ENCODE results near the gene SALL4.

SALL4 gene

GRCh38 chr20:51812861-51813260 is 10.5 kb upstream of the SALL4 start:
- TF ChIP-seq YY1 (IDR thresholded peaks at IDR 0.05; ENCODE audit: insufficient read depth, insufficient read length), result no peak
- TF ChIP-seq ZNF274 (IDR thresholded peaks at IDR 0.05; ENCODE audit: low read depth, low read length), result no peak
- TF ChIP-seq SUZ12 (IDR thresholded peaks at IDR 0.05; ENCODE audit: extremely low read depth, insufficient read depth, insufficient read length), result no peak
- Histone ChIP-seq H3K9ac (ENCODE audit: insufficient read length, low read depth) (no peak overlapping the region), H3K36me3 (ENCODE audit: insufficient read depth, insufficient read length, low read length) (no peaks in the 10 kb centered on the region), H3K9me3 (ENCODE audit: insufficient read depth, low read length) (no peaks in the 10 kb centered on the region), H3K4me3 (ENCODE audit: insufficient read length, low read depth) (no peak overlapping the region), H3K4me1 (ENCODE audit: insufficient read depth, insufficient read length) (peaks cover 4% of the 10 kb centered on the region), H3K27me3 (ENCODE audit: insufficient read depth, insufficient read length) (peaks cover 4% of the 10 kb centered on the region)
- DNase-seq (ENCODE audit: low read depth, low spot score), result no peak

DNA sequence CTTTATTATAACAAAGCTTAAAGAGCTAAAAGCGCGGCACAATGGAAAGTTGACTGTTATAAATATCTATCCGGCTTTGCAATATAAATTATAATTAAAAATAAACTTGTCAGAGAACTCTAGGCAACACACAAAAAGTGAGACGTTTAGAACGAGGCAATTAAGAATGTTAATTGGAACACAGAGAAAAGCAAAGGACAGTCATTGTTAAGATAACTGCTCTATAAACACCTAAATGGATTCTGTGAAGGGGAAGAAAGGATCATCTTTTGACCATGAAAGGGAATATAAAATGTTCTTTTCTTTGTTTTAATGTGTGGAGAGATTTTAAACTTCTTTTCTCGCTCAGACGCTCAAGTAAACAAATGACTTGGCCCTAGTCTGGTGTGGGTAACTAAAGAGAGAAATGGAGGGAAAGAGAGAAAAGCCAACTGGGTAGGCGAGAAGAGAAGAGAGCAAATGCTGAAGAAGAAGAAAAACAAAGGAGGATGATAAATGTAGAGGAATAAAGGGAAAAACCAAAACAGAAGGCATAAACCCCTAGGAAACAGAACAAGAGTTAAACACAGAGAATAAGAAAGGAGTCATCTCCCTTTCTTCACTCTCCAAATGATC is 9.3 kb upstream of the SALL4 start:
- H3K9me3 ChIP-seq (ENCODE audit: insufficient read depth, low read length), result no peaks in the 10 kb centered on the region
- no peak overlapping the region for H3K9ac ChIP-seq (ENCODE audit: insufficient read length, low read depth)
- H3K27me3 ChIP-seq (ENCODE audit: insufficient read depth, insufficient read length), result peaks cover 4% of the 10 kb centered on the region
- peaks cover 4% of the 10 kb centered on the region for H3K4me1 ChIP-seq (ENCODE audit: insufficient read depth, insufficient read length)
- no peak for DNase-seq (ENCODE audit: low read depth, low spot score)
- TF ChIP-seq ZNF274 (IDR thresholded peaks at IDR 0.05; ENCODE audit: low read depth, low read length) (no peak), SUZ12 (IDR thresholded peaks at IDR 0.05; ENCODE audit: extremely low read depth, insufficient read depth, insufficient read length) (no peak), YY1 (IDR thresholded peaks at IDR 0.05; ENCODE audit: insufficient read depth, insufficient read length) (no peak)
- no peaks in the 10 kb centered on the region for H3K36me3 ChIP-seq (ENCODE audit: insufficient read depth, insufficient read length, low read length)
- no peak overlapping the region for H3K4me3 ChIP-seq (ENCODE audit: insufficient read length, low read depth)

- H3K4me3 ChIP-seq (ENCODE audit: insufficient read length, low read depth), result no peak overlapping the region
- peaks cover 4% of the 10 kb centered on the region for H3K4me1 ChIP-seq (ENCODE audit: insufficient read depth, insufficient read length)
- H3K9me3 ChIP-seq (ENCODE audit: insufficient read depth, low read length), result no peaks in the 10 kb centered on the region
- no peak for DNase-seq (ENCODE audit: low read depth, low spot score)
- no peaks in the 10 kb centered on the region for H3K36me3 ChIP-seq (ENCODE audit: insufficient read depth, insufficient read length, low read length)
- no peak overlapping the region for H3K9ac ChIP-seq (ENCODE audit: insufficient read length, low read depth)
- TF ChIP-seq ZNF274 (IDR thresholded peaks at IDR 0.05; ENCODE audit: low read depth, low read length) (no peak), SUZ12 (IDR thresholded peaks at IDR 0.05; ENCODE audit: extremely low read depth, insufficient read depth, insufficient read length) (no peak), YY1 (IDR thresholded peaks at IDR 0.05; ENCODE audit: insufficient read depth, insufficient read length) (no peak)
- peaks cover 4% of the 10 kb centered on the region for H3K27me3 ChIP-seq (ENCODE audit: insufficient read depth, insufficient read length)
Observed at GRCh38 chr20:51811042-51811355, 8.7 kb upstream of the SALL4 start.

DNA sequence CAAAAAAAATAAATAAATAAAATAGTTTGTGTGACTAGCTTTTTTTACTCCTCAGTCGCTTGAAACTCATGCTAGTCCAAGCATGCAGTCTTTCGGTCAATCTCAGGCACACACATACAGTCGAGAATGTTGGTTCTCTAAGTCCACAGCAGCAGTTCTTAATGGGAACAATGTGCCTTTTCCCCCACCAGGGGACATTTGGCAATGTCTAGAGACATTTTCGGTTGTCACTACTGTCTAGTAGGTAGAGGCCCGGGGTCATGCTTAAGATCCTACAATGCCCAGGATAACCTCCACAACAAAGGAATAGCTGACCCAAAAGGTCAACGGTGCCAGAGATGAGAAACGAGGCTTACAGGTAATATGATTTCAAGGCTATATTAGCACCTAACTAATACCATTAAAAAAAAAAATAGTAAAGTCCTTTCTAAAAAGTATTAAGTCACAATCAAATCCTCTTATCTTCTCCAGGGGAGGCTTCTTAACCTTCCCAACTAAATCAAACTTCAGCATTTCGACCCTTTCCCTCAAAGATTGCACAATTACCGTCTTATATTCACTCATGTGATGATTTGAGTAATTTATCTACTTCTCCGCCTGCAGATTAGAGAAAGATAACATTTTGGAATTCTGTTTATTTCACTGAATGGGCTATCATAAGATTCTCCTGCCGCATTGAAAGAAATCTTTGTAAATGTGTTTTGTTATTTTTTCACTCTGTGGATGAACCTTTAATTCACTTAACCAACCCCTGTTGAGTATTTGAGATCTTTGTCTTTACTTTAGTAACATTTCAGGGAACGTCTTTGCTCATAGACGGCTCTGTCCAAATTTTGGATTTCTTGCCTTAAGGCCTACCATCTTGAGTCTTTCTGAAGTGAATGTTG is 8.1 kb upstream of the SALL4 start:
- Histone ChIP-seq H3K9me3 (ENCODE audit: insufficient read depth, low read length) (no peaks in the 10 kb centered on the region), H3K4me1 (ENCODE audit: insufficient read depth, insufficient read length) (peaks cover 4% of the 10 kb centered on the region), H3K9ac (ENCODE audit: insufficient read length, low read depth) (no peak overlapping the region), H3K36me3 (ENCODE audit: insufficient read depth, insufficient read length, low read length) (no peaks in the 10 kb centered on the region), H3K27me3 (ENCODE audit: insufficient read depth, insufficient read length) (peaks cover under 1% of the 10 kb centered on the region), H3K4me3 (ENCODE audit: insufficient read length, low read depth) (no peak overlapping the region)
- TF ChIP-seq ZNF274 (IDR thresholded peaks at IDR 0.05; ENCODE audit: low read depth, low read length) (no peak), YY1 (IDR thresholded peaks at IDR 0.05; ENCODE audit: insufficient read depth, insufficient read length) (no peak), SUZ12 (IDR thresholded peaks at IDR 0.05; ENCODE audit: extremely low read depth, insufficient read depth, insufficient read length) (no peak)
- no peak for DNase-seq (ENCODE audit: low read depth, low spot score)

- Histone ChIP-seq H3K36me3 (ENCODE audit: insufficient read depth, insufficient read length, low read length) (no peaks in the 10 kb centered on the region), H3K4me1 (ENCODE audit: insufficient read depth, insufficient read length) (peaks cover 4% of the 10 kb centered on the region), H3K9ac (ENCODE audit: insufficient read length, low read depth) (no peak overlapping the region), H3K9me3 (ENCODE audit: insufficient read depth, low read length) (no peaks in the 10 kb centered on the region), H3K27me3 (ENCODE audit: insufficient read depth, insufficient read length) (no peaks in the 10 kb centered on the region), H3K4me3 (ENCODE audit: insufficient read length, low read depth) (no peak overlapping the region)
- TF ChIP-seq SUZ12 (IDR thresholded peaks at IDR 0.05; ENCODE audit: extremely low read depth, insufficient read depth, insufficient read length) (no peak), ZNF274 (IDR thresholded peaks at IDR 0.05; ENCODE audit: low read depth, low read length) (no peak), YY1 (IDR thresholded peaks at IDR 0.05; ENCODE audit: insufficient read depth, insufficient read length) (no peak)
- no peak for DNase-seq (ENCODE audit: low read depth, low spot score)
Observed at GRCh38 chr20:51807720-51808250, 5.5 kb upstream of the SALL4 start.

GRCh38 chr20:51804754-51805153 is 2.4 kb upstream of the SALL4 start:
- TF ChIP-seq YY1 (IDR thresholded peaks at IDR 0.05; ENCODE audit: insufficient read depth, insufficient read length) (no peak), ZNF274 (IDR thresholded peaks at IDR 0.05; ENCODE audit: low read depth, low read length) (no peak), SUZ12 (IDR thresholded peaks at IDR 0.05; ENCODE audit: extremely low read depth, insufficient read depth, insufficient read length) (no peak)
- no peaks in the 10 kb centered on the region for H3K36me3 ChIP-seq (ENCODE audit: insufficient read depth, insufficient read length, low read length)
- H3K27me3 ChIP-seq (ENCODE audit: insufficient read depth, insufficient read length), result no peaks in the 10 kb centered on the region
- no peak overlapping the region for H3K4me3 ChIP-seq (ENCODE audit: insufficient read length, low read depth)
- H3K9me3 ChIP-seq (ENCODE audit: insufficient read depth, low read length), result no peaks in the 10 kb centered on the region
- no peaks in the 10 kb centered on the region for H3K4me1 ChIP-seq (ENCODE audit: insufficient read depth, insufficient read length)
- no peak overlapping the region for H3K9ac ChIP-seq (ENCODE audit: insufficient read length, low read depth)
- DNase-seq (ENCODE audit: low read depth, low spot score), result no peak

Data from NT2/D1 (cell line).